Esophagus squamous epithelium (tissue), 4 donors: ENCODE data around the gene BMP7.

Experiments
- POLR2A ChIP-seq, 4 donors: fragments of 450-650 bp; IDR thresholded peaks; one replicate each; pipeline ENCODE4 v1.6.1; 2017; ENCODE audit warnings: antibody characterized with exemption in 4 of 4, mild to moderate bottlenecking in 4 of 4, moderate library complexity in 3 of 4
- TF ChIP-seq, protein P1 (sequence below), 6 experiments: fragments of 450-650 bp in 4 of 6; fragments of 200-600 bp in 2 of 6; sonication (generic) in 2 of 6; IDR thresholded peaks; one replicate each; pipeline ENCODE4 v1.5.1; 2016 to 2019; ENCODE audit warnings: antibody characterized with exemption in 6 of 6, mild to moderate bottlenecking in 4 of 6, moderate library complexity in 4 of 6

DNA sequence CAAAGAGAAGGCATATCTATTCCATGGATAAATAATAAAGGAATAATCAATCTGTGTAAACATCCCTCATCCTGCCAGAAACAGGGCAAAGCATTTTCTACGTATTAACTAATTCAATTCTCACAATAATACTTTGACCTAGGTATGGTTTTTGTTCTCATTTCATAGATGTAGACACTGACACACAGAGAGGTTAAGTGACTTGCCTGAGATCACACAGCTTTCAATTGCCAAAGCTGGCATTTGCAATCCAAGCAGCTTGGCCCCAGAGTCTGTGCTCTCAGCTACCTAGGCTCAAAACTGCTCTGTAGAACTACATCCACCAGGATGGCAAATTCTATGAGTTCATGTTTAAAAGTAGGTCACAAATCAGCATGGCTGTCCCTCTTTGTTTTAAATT is 124.9 kb downstream of the BMP7 start:
- TF ChIP-seq, protein P1, sequence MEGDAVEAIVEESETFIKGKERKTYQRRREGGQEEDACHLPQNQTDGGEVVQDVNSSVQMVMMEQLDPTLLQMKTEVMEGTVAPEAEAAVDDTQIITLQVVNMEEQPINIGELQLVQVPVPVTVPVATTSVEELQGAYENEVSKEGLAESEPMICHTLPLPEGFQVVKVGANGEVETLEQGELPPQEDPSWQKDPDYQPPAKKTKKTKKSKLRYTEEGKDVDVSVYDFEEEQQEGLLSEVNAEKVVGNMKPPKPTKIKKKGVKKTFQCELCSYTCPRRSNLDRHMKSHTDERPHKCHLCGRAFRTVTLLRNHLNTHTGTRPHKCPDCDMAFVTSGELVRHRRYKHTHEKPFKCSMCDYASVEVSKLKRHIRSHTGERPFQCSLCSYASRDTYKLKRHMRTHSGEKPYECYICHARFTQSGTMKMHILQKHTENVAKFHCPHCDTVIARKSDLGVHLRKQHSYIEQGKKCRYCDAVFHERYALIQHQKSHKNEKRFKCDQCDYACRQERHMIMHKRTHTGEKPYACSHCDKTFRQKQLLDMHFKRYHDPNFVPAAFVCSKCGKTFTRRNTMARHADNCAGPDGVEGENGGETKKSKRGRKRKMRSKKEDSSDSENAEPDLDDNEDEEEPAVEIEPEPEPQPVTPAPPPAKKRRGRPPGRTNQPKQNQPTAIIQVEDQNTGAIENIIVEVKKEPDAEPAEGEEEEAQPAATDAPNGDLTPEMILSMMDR (IDR thresholded peaks at IDR 0.05) = no peak
- TF ChIP-seq POLR2A (IDR thresholded peaks at IDR 0.05) = no peak
